CD4-positive, alpha-beta T cell treated with Interleukin-12 subunit alpha and Interleukin-12 subunit beta, for 1 hour (primary cell): ENCODE results near the gene NELFE.
"Not testable (repeated sequence)": the region's sequence is repeated elsewhere in the genome, so short reads cannot be mapped to it uniquely, and the experiment has no call there.

Source experiments
- DNase-seq: peaks from one replicate; pipeline ENCODE4 v3.0.0-alpha.2; 2020

Gene NELFE

DNA sequence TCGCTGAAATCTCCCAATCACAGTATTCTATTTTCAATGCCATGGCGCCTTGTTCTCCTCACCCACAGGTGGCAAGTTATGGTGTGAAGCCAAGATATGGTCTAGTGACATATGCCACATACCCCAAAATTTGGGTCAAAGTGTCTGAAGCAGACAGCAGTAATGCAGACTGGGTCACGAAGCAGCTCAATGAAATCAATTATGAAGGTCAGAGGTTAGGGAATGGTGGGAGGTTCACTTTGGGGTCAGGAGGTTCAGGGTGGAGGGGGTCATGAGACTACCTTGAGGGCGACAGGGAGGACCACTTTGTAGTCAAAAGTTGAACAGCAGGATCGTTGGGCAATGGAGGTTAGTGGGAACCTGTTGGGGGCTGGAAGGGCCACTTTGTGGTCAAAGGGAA, 10.5 kb downstream of the NELFE start:
- no peak for DNase-seq

- no peak for DNase-seq
Measured at GRCh38 chr6:31947864-31948263, 10.9 kb downstream of the NELFE start.

GRCh38 chr6:31947070-31947675, 11.6 kb downstream of the NELFE start:
- DNase-seq, result no peak

- DNase-seq, result no peak
Measured at GRCh38 chr6:31946370-31946885, 12.3 kb downstream of the NELFE start.

GRCh38 chr6:31945507-31946369, 13.0 kb downstream of the NELFE start, which contains the start of gene CFB:
TSS of gene CFB (plus strand) at chr6:31946095. CDS start at chr6:31946222, 127 bp downstream.
- no peak for DNase-seq

GRCh38 chr6:31945154-31945506, 13.6 kb downstream of the NELFE start:
- DNase-seq, result no peak

GRCh38 chr6:31943742-31944141, 15.0 kb downstream of the NELFE start:
- DNase-seq, result no peak

- no peak for DNase-seq
Measured at GRCh38 chr6:31940256-31940664, 18.5 kb downstream of the NELFE start.

DNA sequence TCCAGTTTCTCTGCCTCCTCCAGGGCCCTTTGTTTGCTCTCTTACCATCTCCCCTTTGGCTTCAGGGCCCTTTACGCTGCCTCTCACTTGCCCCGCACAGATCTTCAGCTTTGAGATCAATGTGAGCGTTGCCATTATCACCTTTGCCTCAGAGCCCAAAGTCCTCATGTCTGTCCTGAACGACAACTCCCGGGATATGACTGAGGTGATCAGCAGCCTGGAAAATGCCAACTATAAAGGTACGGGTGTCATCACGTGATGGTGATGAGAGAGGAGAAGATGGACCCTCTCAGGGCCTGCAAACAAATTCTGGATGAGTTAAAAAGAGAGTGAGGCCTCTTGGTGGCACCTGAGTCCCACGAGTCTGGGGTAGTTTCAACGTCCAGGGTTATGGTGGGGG, 22.9 kb downstream of the NELFE start:
- no peak for DNase-seq

- DNase-seq, result no peak
Measured at GRCh38 chr6:31935021-31935420, 23.8 kb downstream of the NELFE start.

DNA sequence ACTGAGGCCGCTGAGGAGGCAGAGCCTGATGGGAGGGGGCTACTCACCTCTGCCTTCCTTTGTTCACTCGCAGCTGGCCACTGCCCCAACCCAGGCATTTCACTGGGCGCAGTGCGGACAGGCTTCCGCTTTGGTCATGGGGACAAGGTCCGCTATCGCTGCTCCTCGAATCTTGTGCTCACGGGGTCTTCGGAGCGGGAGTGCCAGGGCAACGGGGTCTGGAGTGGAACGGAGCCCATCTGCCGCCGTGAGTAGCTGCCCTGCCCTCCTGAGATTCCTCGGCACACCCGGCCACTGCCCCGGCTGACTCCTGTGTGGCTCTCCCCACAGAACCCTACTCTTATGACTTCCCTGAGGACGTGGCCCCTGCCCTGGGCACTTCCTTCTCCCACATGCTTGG, 25.2 kb downstream of the NELFE start:
- DNase-seq, result no peak

- DNase-seq, result not testable (repeated sequence)
Measured at GRCh38 chr6:31932137-31932536, 26.6 kb downstream of the NELFE start.

DNA sequence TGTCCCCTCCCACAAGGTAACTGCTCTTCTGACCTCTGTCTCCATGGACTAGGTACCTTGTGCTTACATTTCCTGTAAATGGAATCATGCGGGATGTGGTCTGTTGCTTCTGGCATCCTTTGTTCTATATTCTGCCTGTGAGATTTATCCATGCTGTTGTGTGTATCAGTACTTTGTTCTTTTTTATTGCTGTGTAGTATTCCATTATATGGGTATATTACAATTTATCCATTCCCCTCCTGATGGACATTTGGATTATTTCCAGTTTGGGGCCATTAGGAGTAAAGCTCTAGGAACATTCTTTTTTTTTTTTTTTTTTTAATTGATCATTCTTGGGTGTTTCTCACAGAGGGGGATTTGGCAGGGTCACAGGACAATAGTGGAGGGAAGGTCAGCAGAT, 27.8 kb downstream of the NELFE start:
- DNase-seq, result no peak

- no peak for DNase-seq
Measured at GRCh38 chr6:31928672-31928939, 30.2 kb downstream of the NELFE start.

GRCh38 chr6:31927863-31928671, 30.7 kb downstream of the NELFE start:
- DNase-seq, result no peak

- DNase-seq, result no peak
Measured at GRCh38 chr6:31927242-31927862, 31.4 kb downstream of the NELFE start, which contains the start of gene C2. TSS of gene C2 (plus strand) at chr6:31927717. CDS start at chr6:31927753, 36 bp downstream.

- DNase-seq, result peak; percentile 28
Measured at GRCh38 chr6:31922942-31923341, 35.8 kb downstream of the NELFE start.

- no peak for DNase-seq
Measured at GRCh38 chr6:31920811-31921210, 38.0 kb downstream of the NELFE start.

GRCh38 chr6:31919624-31920303, 39.0 kb downstream of the NELFE start:
- DNase-seq, result no peak

DNA sequence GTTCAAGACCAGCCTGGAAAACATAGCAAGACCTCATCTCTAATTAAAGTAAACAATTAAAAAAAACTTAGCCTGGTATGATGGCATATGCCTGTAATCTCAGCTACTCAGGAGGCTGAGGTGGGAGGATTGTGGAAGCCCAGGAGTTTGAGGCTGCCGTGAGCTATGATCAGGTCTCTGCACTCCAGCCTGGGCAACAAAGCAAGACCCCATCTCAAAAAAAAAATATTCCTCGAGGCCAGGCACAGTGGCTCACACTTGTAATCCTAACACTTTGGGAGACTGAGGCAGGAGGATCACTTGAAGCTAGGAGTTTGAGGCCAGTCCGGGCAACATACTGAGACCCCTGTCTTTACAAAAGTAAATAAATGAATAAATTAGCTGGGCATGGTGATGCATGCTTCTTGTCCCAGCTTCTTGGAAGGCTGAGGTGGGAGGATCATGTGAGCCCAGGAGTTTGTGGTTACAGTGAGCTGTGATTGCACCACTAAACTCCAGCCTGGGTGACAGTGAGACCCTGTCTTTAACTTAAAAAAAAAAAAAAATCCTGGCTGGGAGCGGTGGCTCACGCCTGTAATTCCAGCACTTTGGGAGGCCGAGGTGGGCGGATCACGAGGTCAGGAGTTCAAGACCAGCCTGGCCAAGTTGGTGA, 40.6 kb downstream of the NELFE start:
- no peak for DNase-seq

- DNase-seq, result no peak
Measured at GRCh38 chr6:31915756-31916155, 43.0 kb downstream of the NELFE start.

- DNase-seq, result no peak
Measured at GRCh38 chr6:31915351-31915750, 43.4 kb downstream of the NELFE start.
